NCI-H524 treated with DMSO at 0.1 percent for 48 hours (cell line): ENCODE results near the gene GIMD1.

Source experiments
- DNase-seq: peaks from one replicate; lab custom pipeline; 2025; lab: John Stamatoyannopoulos, UW

GIMD1 gene

GRCh38 chr4:106312997-106313522 is 55.5 kb downstream of the GIMD1 start:
- DNase-seq, result no peak

- no peak for DNase-seq
Measured at GRCh38 chr4:106312377-106312776, 56.2 kb downstream of the GIMD1 start.
